IMR-90 (cell line): ENCODE data around the gene FBXW4. TPM values are rescaled to one million over a fixed set of nuclear protein-coding genes. Genes with fewer than 3 reads are reported as not detected.

Source experiments
- ATAC-seq: fragments of 200-7000 bp; cut with Tn5 transposase; 2 replicates; pipeline ENCODE4 v1.9.1; 2020; ENCODE audit warnings: low read depth, mild to moderate bottlenecking, moderate library complexity
- BruUV-seq: library from RNA; stranded (reverse); fragments of 400-500 nt; replicated peaks from 2 replicates; lab custom pipeline; 2021; lab: Mats Ljungman, UMichigan
- CTCF ChIA-PET: fragments of 300-600 bp; formaldehyde crosslinking; extraction: SDS; loops from one replicate; lab custom pipeline; 2021; ENCODE audit warnings: antibody characterized with exemption; lab: Yijun Ruan, JAX
- POLR2A ChIA-PET: fragments of 300-600 bp; sonication (Branson Sonifier 250); formaldehyde crosslinking; loops from one replicate; lab custom pipeline; 2022; ENCODE audit warnings: antibody characterized with exemption; ENCODE audit not compliant: unreplicated experiment; lab: Charles Lee
- DNase-seq: peaks from one replicate; pipeline ENCODE4 v3.0.0; 2013
- H2AFZ ChIP-seq: replicated peaks from 2 replicates; pipeline ENCODE3; 2013; ENCODE audit warnings: low read length, mild to moderate bottlenecking; ENCODE audit not compliant: poor library complexity
- H2AK5ac ChIP-seq: 2 replicates; pipeline ENCODE4 v1.6.1; 2013; ENCODE audit warnings: low read depth, low read length, inconsistent platforms
- H2AK9ac ChIP-seq: replicated peaks from 2 replicates; pipeline ENCODE3; 2013; ENCODE audit warnings: mild to moderate bottlenecking, low read depth, low read length, moderate library complexity; ENCODE audit not compliant: poor library complexity
- H2BK120ac ChIP-seq: 2 replicates; pipeline ENCODE4 v1.6.1; 2013; ENCODE audit warnings: low read depth, low read length, inconsistent platforms
- H2BK15ac ChIP-seq: 3 replicates; pipeline ENCODE4 v1.6.1; 2013; ENCODE audit warnings: low read depth, low read length, inconsistent platforms
- H2BK20ac ChIP-seq: 2 replicates; pipeline ENCODE4 v1.6.1; 2013; ENCODE audit warnings: low read depth, mild to moderate bottlenecking, inconsistent platforms, low read length, moderate library complexity
- H2BK5ac ChIP-seq: 2 replicates; pipeline ENCODE4 v1.6.1; 2013; ENCODE audit warnings: mild to moderate bottlenecking, low read depth, low read length, inconsistent platforms; ENCODE audit not compliant: poor library complexity, severe bottlenecking
- H3K14ac ChIP-seq: replicated peaks from 2 replicates; pipeline ENCODE4 v1.6.1; 2013; ENCODE audit warnings: low read depth, low read length, inconsistent platforms
- H3K18ac ChIP-seq: 2 replicates; pipeline ENCODE4 v1.6.1; 2013; ENCODE audit warnings: low read depth, low read length, control low read depth
- H3K23ac ChIP-seq: 2 replicates; pipeline ENCODE4 v1.6.1; 2013; ENCODE audit warnings: low read depth, low read length, inconsistent platforms
- H3K27ac ChIP-seq: 2 replicates; pipeline ENCODE4 v1.5.1; 2013; ENCODE audit warnings: mild to moderate bottlenecking, control low read depth, low read length; ENCODE audit not compliant: insufficient read depth
- H3K27me3 ChIP-seq: 2 replicates; pipeline ENCODE4 v1.6.1; 2013; ENCODE audit warnings: low read length; ENCODE audit not compliant: control insufficient read depth, insufficient read depth
- H3K36me3 ChIP-seq: 2 replicates; pipeline ENCODE4 v1.6.1; 2013; ENCODE audit warnings: low read length, mixed read lengths; ENCODE audit not compliant: control insufficient read depth, insufficient read depth
- H3K4ac ChIP-seq: 2 replicates; pipeline ENCODE4 v1.6.1; 2013; ENCODE audit warnings: low read depth, low read length, inconsistent platforms
- H3K4me1 ChIP-seq: 2 replicates; pipeline ENCODE4 v1.6.1; 2013; ENCODE audit warnings: low read length, mixed read lengths; ENCODE audit not compliant: control insufficient read depth, insufficient read depth
- H3K4me2 ChIP-seq: 2 replicates; pipeline ENCODE4 v1.6.1; 2013; ENCODE audit warnings: low read depth, mild to moderate bottlenecking, control low read depth, low read length, moderate library complexity
- H3K4me3 ChIP-seq: 2 replicates; pipeline ENCODE4 v1.5.1; 2013; ENCODE audit warnings: low read depth, mild to moderate bottlenecking, control low read depth, low read length, moderate library complexity; ENCODE audit not compliant: insufficient read depth
- H3K56ac ChIP-seq: 2 replicates; pipeline ENCODE4 v1.6.1; 2013; ENCODE audit warnings: low read length, inconsistent platforms; ENCODE audit not compliant: insufficient read depth; ENCODE audit errors: extremely low read depth
- H3K79me1 ChIP-seq, 2 experiments: 2 replicates each; pipeline ENCODE4 v1.6.1; 2013; ENCODE audit warnings: low read length in 2 of 2, inconsistent platforms in 1 of 2, low read depth in 1 of 2
- H3K9ac ChIP-seq: 2 replicates; pipeline ENCODE4 v1.6.1; 2013; ENCODE audit warnings: low read depth, low read length, control low read depth
- H3K9me1 ChIP-seq: 2 replicates; pipeline ENCODE4 v1.6.1; 2013; ENCODE audit warnings: low read length, inconsistent platforms; ENCODE audit not compliant: insufficient read depth
- H3K9me3 ChIP-seq: 2 replicates; pipeline ENCODE4 v1.6.1; 2013; ENCODE audit warnings: low read length; ENCODE audit not compliant: control insufficient read depth, insufficient read depth
- H4K20me1 ChIP-seq: 2 replicates; pipeline ENCODE4 v1.6.1; 2013; ENCODE audit warnings: low read length, inconsistent platforms; ENCODE audit not compliant: insufficient read depth
- H4K5ac ChIP-seq: 2 replicates; pipeline ENCODE4 v1.6.1; 2013; ENCODE audit warnings: mild to moderate bottlenecking, low read depth, low read length, control low read depth
- H4K8ac ChIP-seq, 2 experiments: 2 replicates each; pipeline ENCODE4 v1.6.1; 2013; ENCODE audit warnings: low read depth in 2 of 2, low read length in 2 of 2, control low read depth in 1 of 2, inconsistent platforms in 1 of 2
- H4K91ac ChIP-seq: 2 replicates; pipeline ENCODE4 v1.6.1; 2013; ENCODE audit warnings: low read depth, low read length, inconsistent platforms; ENCODE audit not compliant: insufficient read depth
- CHD1 ChIP-seq: IDR thresholded peaks from 2 replicates; pipeline ENCODE4 v1.6.1; 2012; ENCODE audit warnings: low read depth, low read length, improper control_type of control experiment
- FOS ChIP-seq: fragments of 150-350 bp; IDR thresholded peaks from 2 replicates; pipeline ENCODE4 v1.6.1; 2016; ENCODE audit warnings: low read depth, low read length
- MXI1 ChIP-seq: IDR thresholded peaks from 2 replicates; pipeline ENCODE4 v1.6.1; 2012; ENCODE audit warnings: low read depth, mild to moderate bottlenecking, low read length, moderate library complexity, borderline replicate concordance
- NFE2L2 ChIP-seq: fragments of 150-350 bp; IDR thresholded peaks from 2 replicates; pipeline ENCODE4 v1.6.1; 2016; ENCODE audit warnings: low read depth, mild to moderate bottlenecking, low read length
- POLR2A ChIP-seq: IDR thresholded peaks from 2 replicates; pipeline ENCODE4 v1.6.1; 2012; ENCODE audit warnings: mild to moderate bottlenecking, low read depth, low read length
- RAD21 ChIP-seq: IDR thresholded peaks from 2 replicates; pipeline ENCODE4 v1.6.1; 2012; ENCODE audit warnings: low read length, improper control_type of control experiment
- RCOR1 ChIP-seq: IDR thresholded peaks from 2 replicates; pipeline ENCODE4 v1.6.1; 2012; ENCODE audit warnings: mild to moderate bottlenecking, low read length, improper control_type of control experiment; ENCODE audit not compliant: insufficient replicate concordance
- RFX5 ChIP-seq: IDR thresholded peaks from 2 replicates; pipeline ENCODE4 v1.8.0; 2012; ENCODE audit warnings: low read depth, mild to moderate bottlenecking, low read length, moderate library complexity
- SMC3 ChIP-seq: fragments of 150-350 bp; IDR thresholded peaks from 2 replicates; pipeline ENCODE4 v1.6.1; 2016; ENCODE audit warnings: low read depth, mild to moderate bottlenecking, antibody characterized with exemption, low read length, moderate library complexity
- USF2 ChIP-seq: fragments of 150-350 bp; IDR thresholded peaks from 2 replicates; pipeline ENCODE4 v1.6.1; 2017; ENCODE audit warnings: mild to moderate bottlenecking, antibody characterized with exemption, low read length, low read depth
- WGBS, 2 experiments: methylation state at CpG; one replicate each; pipeline versions ENCODE4 v1.1.5 to v1.1.7; 2013; ENCODE audit warnings: missing lambda C conversion rate in 2 of 2; ENCODE audit not compliant: insufficient read length in 1 of 2; ENCODE audit errors: extremely low coverage in 2 of 2; 5-methylcytosine and 5-hydroxymethylcytosine counted together
- dilution Hi-C: fragments of 300-500 bp; cut with HindIII; formaldehyde crosslinking; loops from one replicate; pipeline ENCODE4 v1.14.3; 2018; ENCODE audit warnings: low sequenced_read_pairs; ENCODE audit not compliant: unreplicated experiment
- in situ Hi-C: fragments of 300-500 bp; cut with MboI; formaldehyde crosslinking; loops from 3 replicates; pipeline ENCODE4 v1.14.3; 2019; ENCODE audit warnings: low sequenced_read_pairs, inconsistent platforms, mixed read lengths
- intact Hi-C: fragments of 100-400 bp; cut with micrococcal nuclease; formaldehyde crosslinking; loops from 2 replicates; pipeline ENCODE4 v1.10.0; 2022
- polyA plus RNA-seq, 3 experiments: library from polyadenylated mRNA; depleted of rRNA; stranded (reverse); fragments of >200 nt; gene quantifications; 2 replicates each; pipeline ENCODE4 v1.2.3, GENCODE V29; 2012; ENCODE audit warnings: low replicate concordance in 1 of 3
- total RNA-seq: library from RNA; depleted of rRNA; stranded (reverse); fragments of >200 nt; gene quantifications from 2 replicates; pipeline ENCODE4 v1.2.3, GENCODE V29; 2012
- TF ChIP-seq, protein P1 (sequence below): conservative IDR thresholded peaks from 2 replicates; pipeline ENCODE4 v1.5.1; 2012; ENCODE audit warnings: mild to moderate bottlenecking, low read depth, low read length, improper control_type of control experiment

FBXW4 gene
- total and polyA plus RNA-seq, 2 of the 4 experiments (the other 2 are of a cell fraction), result 19.3 to 26.7 TPM

GRCh38 chr10:101646364-101646763, 48.6 kb downstream of the FBXW4 start:
- Histone ChIP-seq H2AFZ (no peak overlapping the region), H4K8ac (no peak overlapping the region), H2AK5ac (no peak overlapping the region), H3K4ac (no peak overlapping the region), H3K4me2 (no peak overlapping the region), H4K20me1 (no peaks in the 10 kb centered on the region; the same call in none of the 2 replicates), H2BK120ac (no peak overlapping the region), H2AK9ac (no peak overlapping the region), H2BK5ac (no peak overlapping the region), H3K79me1 (no peaks in the 10 kb centered on the region), H3K18ac (no peak overlapping the region), H3K27ac (no peak overlapping the region), H3K14ac (no peak overlapping the region), H2BK20ac (no peak overlapping the region), H3K9me3 (no peaks in the 10 kb centered on the region), H3K4me1 (no peaks in the 10 kb centered on the region), H3K56ac (no peak overlapping the region), H3K36me3 (peaks cover 13% of the 10 kb centered on the region; the same call in 1 of the 2 replicates), H3K27me3 (no peaks in the 10 kb centered on the region), H4K91ac (no peak overlapping the region), H3K9ac (no peak overlapping the region), H2BK15ac (no peak overlapping the region), H3K9me1 (peaks cover 8% of the 10 kb centered on the region; the same call in 1 of the 2 replicates), H3K23ac (no peak overlapping the region), H3K4me3 (no peak overlapping the region), H4K5ac (no peak overlapping the region)
- POLR2A ChIA-PET, result no interaction called here
- TF ChIP-seq NFE2L2, result no peak
- TF ChIP-seq POLR2A, result no peak
- TF ChIP-seq MXI1, result no peak
- TF ChIP-seq, protein P1, sequence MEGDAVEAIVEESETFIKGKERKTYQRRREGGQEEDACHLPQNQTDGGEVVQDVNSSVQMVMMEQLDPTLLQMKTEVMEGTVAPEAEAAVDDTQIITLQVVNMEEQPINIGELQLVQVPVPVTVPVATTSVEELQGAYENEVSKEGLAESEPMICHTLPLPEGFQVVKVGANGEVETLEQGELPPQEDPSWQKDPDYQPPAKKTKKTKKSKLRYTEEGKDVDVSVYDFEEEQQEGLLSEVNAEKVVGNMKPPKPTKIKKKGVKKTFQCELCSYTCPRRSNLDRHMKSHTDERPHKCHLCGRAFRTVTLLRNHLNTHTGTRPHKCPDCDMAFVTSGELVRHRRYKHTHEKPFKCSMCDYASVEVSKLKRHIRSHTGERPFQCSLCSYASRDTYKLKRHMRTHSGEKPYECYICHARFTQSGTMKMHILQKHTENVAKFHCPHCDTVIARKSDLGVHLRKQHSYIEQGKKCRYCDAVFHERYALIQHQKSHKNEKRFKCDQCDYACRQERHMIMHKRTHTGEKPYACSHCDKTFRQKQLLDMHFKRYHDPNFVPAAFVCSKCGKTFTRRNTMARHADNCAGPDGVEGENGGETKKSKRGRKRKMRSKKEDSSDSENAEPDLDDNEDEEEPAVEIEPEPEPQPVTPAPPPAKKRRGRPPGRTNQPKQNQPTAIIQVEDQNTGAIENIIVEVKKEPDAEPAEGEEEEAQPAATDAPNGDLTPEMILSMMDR, result no peak
- TF ChIP-seq FOS, result no peak
- no peak for TF ChIP-seq RCOR1
- no peak for TF ChIP-seq RAD21
- no peak for TF ChIP-seq USF2
- no peak for TF ChIP-seq SMC3
- no peak for TF ChIP-seq RFX5
- no peak for TF ChIP-seq CHD1
- DNase-seq, result no peak
- no TSS peak for BruUV-seq
- CTCF ChIA-PET, result no interaction called here
- no peak for ATAC-seq
- no CpG with 5 or more reads among the region's 6 CpGs for WGBS, 2 experiments
- in situ Hi-C loops (no loop called here), dilution Hi-C loops (no loop called here), intact Hi-C loops (no loop called here)
